Ishikawa (cell line): Measurements from ENCODE around the gene UBAC2.

Experiments
- EP300 ChIP-seq: IDR thresholded peaks from 2 replicates; pipeline ENCODE4 v1.6.1; 2012; ENCODE audit warnings: borderline replicate concordance
- MAX ChIP-seq: IDR thresholded peaks from 2 replicates; pipeline ENCODE4 v1.6.1; 2012
- NFIC ChIP-seq: IDR thresholded peaks from 2 replicates; pipeline ENCODE4 v1.6.1; 2012
- RAD21 ChIP-seq: IDR thresholded peaks from 2 replicates; pipeline ENCODE4 v1.6.1; 2012; ENCODE audit warnings: low read depth
- REST ChIP-seq: IDR thresholded peaks from 2 replicates; pipeline ENCODE4 v1.6.1; 2012; ENCODE audit warnings: low read depth, mild to moderate bottlenecking
- TAF1 ChIP-seq: IDR thresholded peaks from 2 replicates; pipeline ENCODE4 v1.6.1; 2012; ENCODE audit warnings: low read depth, mild to moderate bottlenecking
- TCF12 ChIP-seq: IDR thresholded peaks from 2 replicates; pipeline ENCODE4 v1.6.1; 2012; ENCODE audit warnings: low read depth
- TEAD4 ChIP-seq: IDR thresholded peaks from 2 replicates; pipeline ENCODE4 v1.6.1; 2012
- YY1 ChIP-seq: IDR thresholded peaks from 2 replicates; pipeline ENCODE4 v1.6.1; 2012; ENCODE audit warnings: low read depth
- ZBTB7A ChIP-seq: IDR thresholded peaks from 2 replicates; pipeline ENCODE4 v1.6.1; 2012; ENCODE audit warnings: low read depth

GRCh38 chr13:99386911-99387788 is 186.5 kb downstream of the UBAC2 start:
- TF ChIP-seq REST (no peak), EP300 (no peak), TAF1 (no peak), MAX (no peak), NFIC (no peak), TEAD4 (no peak), ZBTB7A (no peak), YY1 (no peak), TCF12 (no peak), RAD21 (peak; percentile 70)
